ENCODE measurements around the gene DNM3.

DNA sequence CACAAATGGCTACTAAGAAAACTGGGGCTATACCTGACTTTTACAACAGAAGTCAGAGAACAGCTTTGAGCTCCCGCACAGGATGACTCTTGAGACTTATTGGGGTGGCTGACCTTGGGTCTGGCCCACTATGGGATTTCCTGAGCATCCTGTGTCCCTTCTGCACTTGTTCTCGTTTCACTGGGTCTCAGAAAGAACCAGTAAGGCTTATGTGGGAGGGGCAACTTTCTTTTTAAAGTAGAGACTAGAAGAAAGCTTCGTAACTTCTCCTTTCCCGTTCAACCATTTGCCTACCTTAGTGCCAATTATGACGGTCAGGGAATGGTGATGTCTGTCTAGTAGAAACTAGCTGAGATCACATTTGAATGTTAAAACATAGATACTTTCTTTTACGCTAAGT lies 519.7 kb downstream of the DNM3 start:
- TF ChIP-seq EP300 (IDR thresholded peaks at IDR 0.05) = no peak
- no peak for TF ChIP-seq POLR2A (IDR thresholded peaks at IDR 0.05)
